ENCODE results near the gene SIK2.

GRCh38 chr11:111637885-111638284 is 35.6 kb downstream of the SIK2 start:
- TF ChIP-seq CTCF (IDR thresholded peaks at IDR 0.05; ENCODE audit: insufficient read depth, low read length) (no peak), POLR2AphosphoS5 (IDR thresholded peaks at IDR 0.05; ENCODE audit: low read depth) (no peak), REST (IDR thresholded peaks at IDR 0.05; ENCODE audit: insufficient replicate concordance, low read depth) (no peak), GABPA (IDR thresholded peaks at IDR 0.05; ENCODE audit: low read depth) (no peak), SPI1 (IDR thresholded peaks at IDR 0.05; ENCODE audit: borderline replicate concordance, low read depth) (no peak)
